GM10847 (cell line): ENCODE results near the gene PRR35.

ENCODE experiments used
- POLR2A ChIP-seq: IDR thresholded peaks from 2 replicates; pipeline ENCODE4 v1.6.1; 2011; ENCODE audit not compliant: insufficient read length; ENCODE audit errors: extremely low read depth

Gene PRR35

GRCh38 chr16:525123-525519, 35.1 kb upstream of the PRR35 start:
- no peak for TF ChIP-seq POLR2A

- no peak for TF ChIP-seq POLR2A
Observed at GRCh38 chr16:525520-526180, 34.5 kb upstream of the PRR35 start.

GRCh38 chr16:526181-527014, 33.8 kb upstream of the PRR35 start:
- TF ChIP-seq POLR2A: no peak

- peak; percentile 69 for TF ChIP-seq POLR2A
Observed at GRCh38 chr16:527015-527903, 32.9 kb upstream of the PRR35 start, which contains the start of gene CAPN15. CAPN15 (plus strand) TSS chr16:527712; CDS start chr16:546839, 19,127 bp downstream.

GRCh38 chr16:528111-529011, 31.8 kb upstream of the PRR35 start:
- TF ChIP-seq POLR2A: no peak

- TF ChIP-seq POLR2A: no peak
Observed at GRCh38 chr16:529012-529575, 31.1 kb upstream of the PRR35 start.

- TF ChIP-seq POLR2A: no peak
Observed at GRCh38 chr16:530111-530817, 29.9 kb upstream of the PRR35 start.

GRCh38 chr16:531494-532125, 28.6 kb upstream of the PRR35 start:
- no peak for TF ChIP-seq POLR2A

- TF ChIP-seq POLR2A: no peak
Observed at GRCh38 chr16:533391-534123, 26.6 kb upstream of the PRR35 start.

GRCh38 chr16:534135-534534, 26.1 kb upstream of the PRR35 start:
- TF ChIP-seq POLR2A: no peak

- TF ChIP-seq POLR2A: no peak
Observed at GRCh38 chr16:534856-535445, 25.2 kb upstream of the PRR35 start.
